Measurements from ENCODE around the gene PDE6C. TPM values are rescaled to one million over a fixed set of nuclear protein-coding genes. Genes with fewer than 3 reads are reported as not detected.

PDE6C gene
- total RNA-seq, 1 donor from 2014 or later, result not detected

DNA sequence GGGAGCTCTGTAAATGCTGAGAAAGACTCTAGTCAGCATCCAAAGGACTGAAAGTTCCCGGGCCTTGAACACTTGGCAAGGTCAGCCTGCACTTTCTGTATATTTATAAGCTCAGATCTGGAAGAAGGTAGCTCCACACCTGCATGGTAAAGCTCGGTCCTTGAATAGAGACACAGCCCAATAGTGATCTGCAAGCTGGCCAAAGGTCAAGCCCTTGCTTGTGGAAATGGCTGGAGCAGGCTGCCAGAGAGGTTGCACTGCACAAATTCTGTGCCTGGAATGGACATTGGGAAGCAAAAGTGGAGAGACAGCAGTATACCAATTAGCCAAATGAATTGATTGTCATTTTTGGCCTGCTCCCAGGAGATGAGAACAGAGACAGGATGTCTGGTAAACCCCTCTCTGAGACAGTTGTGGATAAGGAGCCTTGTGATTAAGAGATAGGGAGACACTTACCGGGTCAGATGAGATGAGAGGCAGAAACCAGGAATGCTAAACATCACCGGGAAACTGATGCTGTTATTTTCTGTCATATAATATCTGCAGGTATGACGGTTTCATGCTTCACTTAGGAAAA, 98.1 kb downstream of the PDE6C start:
- DNase-seq (ENCODE audit: low read depth) (no peak), FAIRE-seq (no peak)
- Mint-ChIP-seq H3K27me3 (ENCODE audit: low read depth, unreplicated experiment) (no peaks in the 10 kb centered on the region), H3K9me3 (ENCODE audit: unreplicated experiment) (no peaks in the 10 kb centered on the region), H3K27ac (ENCODE audit: unreplicated experiment) (no peak overlapping the region), H3K4me1 (ENCODE audit: low read depth, unreplicated experiment) (peaks cover 2% of the 10 kb centered on the region), H3K4me3 (ENCODE audit: unreplicated experiment) (no peak overlapping the region), H3K36me3 (ENCODE audit: low read depth, unreplicated experiment) (no peaks in the 10 kb centered on the region)
- no peaks in the 10 kb centered on the region for H4K20me1 ChIP-seq (ENCODE audit: insufficient read depth, low read length)
- H3K27ac ChIP-seq (ENCODE audit: low read depth, low read length), result no peak overlapping the region
- H3K9me3 ChIP-seq (ENCODE audit: insufficient read depth, low read depth, low read length), result no peaks in the 10 kb centered on the region
- H3K4me3 ChIP-seq (ENCODE audit: insufficient read depth, low read depth, low read length), result no peak overlapping the region
- no peaks in the 10 kb centered on the region for H3K27me3 ChIP-seq (ENCODE audit: insufficient read depth, low read length)
- no peaks in the 10 kb centered on the region for H3K79me2 ChIP-seq (ENCODE audit: insufficient read depth, low read length)
- H3K9ac ChIP-seq (ENCODE audit: low read length), result no peak overlapping the region
- H2AFZ ChIP-seq (ENCODE audit: low read depth, low read length), result no peak overlapping the region
- no peak overlapping the region for H3K4me2 ChIP-seq (ENCODE audit: low read length)
- no peaks in the 10 kb centered on the region for H3K4me1 ChIP-seq (ENCODE audit: insufficient read depth, low read length)
- no peaks in the 10 kb centered on the region for H3K36me3 ChIP-seq (ENCODE audit: insufficient read depth, low read length)
- TF ChIP-seq EZH2 (IDR thresholded peaks at IDR 0.05; ENCODE audit: insufficient read depth, low read length), result no peak
- TF ChIP-seq, protein P1, sequence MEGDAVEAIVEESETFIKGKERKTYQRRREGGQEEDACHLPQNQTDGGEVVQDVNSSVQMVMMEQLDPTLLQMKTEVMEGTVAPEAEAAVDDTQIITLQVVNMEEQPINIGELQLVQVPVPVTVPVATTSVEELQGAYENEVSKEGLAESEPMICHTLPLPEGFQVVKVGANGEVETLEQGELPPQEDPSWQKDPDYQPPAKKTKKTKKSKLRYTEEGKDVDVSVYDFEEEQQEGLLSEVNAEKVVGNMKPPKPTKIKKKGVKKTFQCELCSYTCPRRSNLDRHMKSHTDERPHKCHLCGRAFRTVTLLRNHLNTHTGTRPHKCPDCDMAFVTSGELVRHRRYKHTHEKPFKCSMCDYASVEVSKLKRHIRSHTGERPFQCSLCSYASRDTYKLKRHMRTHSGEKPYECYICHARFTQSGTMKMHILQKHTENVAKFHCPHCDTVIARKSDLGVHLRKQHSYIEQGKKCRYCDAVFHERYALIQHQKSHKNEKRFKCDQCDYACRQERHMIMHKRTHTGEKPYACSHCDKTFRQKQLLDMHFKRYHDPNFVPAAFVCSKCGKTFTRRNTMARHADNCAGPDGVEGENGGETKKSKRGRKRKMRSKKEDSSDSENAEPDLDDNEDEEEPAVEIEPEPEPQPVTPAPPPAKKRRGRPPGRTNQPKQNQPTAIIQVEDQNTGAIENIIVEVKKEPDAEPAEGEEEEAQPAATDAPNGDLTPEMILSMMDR (IDR thresholded peaks at IDR 0.05; ENCODE audit: insufficient read depth, low read depth, low read length), result no peak

DNA sequence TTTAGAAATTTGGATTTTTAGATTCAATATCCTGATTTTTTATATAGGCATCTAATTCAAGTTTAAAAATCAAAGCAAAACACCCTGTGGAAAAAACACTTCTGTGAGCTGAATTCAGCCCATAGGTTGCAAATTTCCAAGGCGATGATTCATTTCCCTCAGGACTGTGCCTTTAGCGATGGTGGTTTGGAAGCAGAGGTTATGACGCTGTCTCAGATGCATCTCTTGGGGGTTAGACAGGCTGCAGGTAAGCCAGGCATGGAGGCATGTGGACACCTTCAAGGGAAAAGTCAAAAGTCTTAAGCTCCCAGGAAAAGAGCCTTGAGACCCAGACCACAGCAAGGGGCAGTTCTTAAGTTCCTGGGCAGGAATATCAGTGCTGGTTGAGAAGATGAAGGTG, 99.6 kb downstream of the PDE6C start:
- no peaks in the 10 kb centered on the region for H4K20me1 ChIP-seq (ENCODE audit: insufficient read depth, low read length)
- DNase-seq (ENCODE audit: low read depth), result no peak
- no peaks in the 10 kb centered on the region for H3K36me3 Mint-ChIP-seq (ENCODE audit: low read depth, unreplicated experiment)
- no peak for FAIRE-seq
- H3K4me1 Mint-ChIP-seq (ENCODE audit: low read depth, unreplicated experiment), result peaks cover 2% of the 10 kb centered on the region
- H2AFZ ChIP-seq (ENCODE audit: low read depth, low read length), result no peak overlapping the region
- no peaks in the 10 kb centered on the region for H3K27me3 ChIP-seq (ENCODE audit: insufficient read depth, low read length)
- no peaks in the 10 kb centered on the region for H3K36me3 ChIP-seq (ENCODE audit: insufficient read depth, low read length)
- H3K79me2 ChIP-seq (ENCODE audit: insufficient read depth, low read length), result no peaks in the 10 kb centered on the region
- H3K4me3 Mint-ChIP-seq (ENCODE audit: unreplicated experiment), result no peak overlapping the region
- H3K4me3 ChIP-seq (ENCODE audit: insufficient read depth, low read depth, low read length), result no peak overlapping the region
- TF ChIP-seq, protein P1 (IDR thresholded peaks at IDR 0.05; ENCODE audit: insufficient read depth, low read depth, low read length), result no peak
- no peak for TF ChIP-seq EZH2 (IDR thresholded peaks at IDR 0.05; ENCODE audit: insufficient read depth, low read length)
- no peak overlapping the region for H3K27ac Mint-ChIP-seq (ENCODE audit: unreplicated experiment)
- H3K4me1 ChIP-seq (ENCODE audit: insufficient read depth, low read length), result no peaks in the 10 kb centered on the region
- no peak overlapping the region for H3K27ac ChIP-seq (ENCODE audit: low read depth, low read length)
- no peaks in the 10 kb centered on the region for H3K9me3 ChIP-seq (ENCODE audit: insufficient read depth, low read depth, low read length)
- H3K9me3 Mint-ChIP-seq (ENCODE audit: unreplicated experiment), result no peaks in the 10 kb centered on the region
- no peak overlapping the region for H3K9ac ChIP-seq (ENCODE audit: low read length)
- no peak overlapping the region for H3K4me2 ChIP-seq (ENCODE audit: low read length)
- H3K27me3 Mint-ChIP-seq (ENCODE audit: low read depth, unreplicated experiment), result no peaks in the 10 kb centered on the region

DNA sequence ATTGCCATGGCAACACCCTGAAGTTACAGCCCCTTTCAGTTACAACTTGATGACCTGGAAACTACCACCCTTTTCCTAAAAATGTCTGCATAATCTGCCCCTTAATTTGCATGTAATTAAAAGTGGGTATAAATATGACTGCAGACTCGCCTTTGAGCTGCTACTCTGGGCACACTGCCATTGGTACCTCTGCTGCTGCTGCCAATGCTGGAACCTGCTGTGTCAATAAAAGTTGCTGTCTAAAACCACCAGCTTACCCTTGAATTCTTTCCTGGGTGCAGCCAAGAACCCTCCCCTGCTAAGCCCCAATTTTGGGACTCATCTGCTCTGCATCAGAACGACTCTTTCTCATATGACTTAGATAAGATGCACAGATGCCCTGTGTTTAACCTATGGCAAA, 100.3 kb downstream of the PDE6C start:
- Histone ChIP-seq H3K27ac (ENCODE audit: low read depth, low read length) (no peak overlapping the region), H3K9me3 (ENCODE audit: insufficient read depth, low read depth, low read length) (no peaks in the 10 kb centered on the region), H3K4me2 (ENCODE audit: low read length) (no peak overlapping the region), H2AFZ (ENCODE audit: low read depth, low read length) (no peak overlapping the region), H3K9ac (ENCODE audit: low read length) (no peak overlapping the region), H3K4me3 (ENCODE audit: insufficient read depth, low read depth, low read length) (no peak overlapping the region), H4K20me1 (ENCODE audit: insufficient read depth, low read length) (no peaks in the 10 kb centered on the region), H3K4me1 (ENCODE audit: insufficient read depth, low read length) (no peaks in the 10 kb centered on the region), H3K79me2 (ENCODE audit: insufficient read depth, low read length) (no peaks in the 10 kb centered on the region), H3K36me3 (ENCODE audit: insufficient read depth, low read length) (no peaks in the 10 kb centered on the region), H3K27me3 (ENCODE audit: insufficient read depth, low read length) (no peaks in the 10 kb centered on the region)
- H3K27ac Mint-ChIP-seq (ENCODE audit: unreplicated experiment), result no peak overlapping the region
- no peak overlapping the region for H3K4me3 Mint-ChIP-seq (ENCODE audit: unreplicated experiment)
- no peak for TF ChIP-seq EZH2 (IDR thresholded peaks at IDR 0.05; ENCODE audit: insufficient read depth, low read length)
- TF ChIP-seq, protein P1 (IDR thresholded peaks at IDR 0.05; ENCODE audit: insufficient read depth, low read depth, low read length), result no peak
- DNase-seq (ENCODE audit: low read depth), result no peak
- no peak for FAIRE-seq
- H3K4me1 Mint-ChIP-seq (ENCODE audit: low read depth, unreplicated experiment), result peaks cover 2% of the 10 kb centered on the region
- no peaks in the 10 kb centered on the region for H3K9me3 Mint-ChIP-seq (ENCODE audit: unreplicated experiment)
- H3K36me3 Mint-ChIP-seq (ENCODE audit: low read depth, unreplicated experiment), result no peaks in the 10 kb centered on the region
- H3K27me3 Mint-ChIP-seq (ENCODE audit: low read depth, unreplicated experiment), result no peaks in the 10 kb centered on the region
